ENCODE results near the gene ARL2BP.

The ARL2BP gene

DNA sequence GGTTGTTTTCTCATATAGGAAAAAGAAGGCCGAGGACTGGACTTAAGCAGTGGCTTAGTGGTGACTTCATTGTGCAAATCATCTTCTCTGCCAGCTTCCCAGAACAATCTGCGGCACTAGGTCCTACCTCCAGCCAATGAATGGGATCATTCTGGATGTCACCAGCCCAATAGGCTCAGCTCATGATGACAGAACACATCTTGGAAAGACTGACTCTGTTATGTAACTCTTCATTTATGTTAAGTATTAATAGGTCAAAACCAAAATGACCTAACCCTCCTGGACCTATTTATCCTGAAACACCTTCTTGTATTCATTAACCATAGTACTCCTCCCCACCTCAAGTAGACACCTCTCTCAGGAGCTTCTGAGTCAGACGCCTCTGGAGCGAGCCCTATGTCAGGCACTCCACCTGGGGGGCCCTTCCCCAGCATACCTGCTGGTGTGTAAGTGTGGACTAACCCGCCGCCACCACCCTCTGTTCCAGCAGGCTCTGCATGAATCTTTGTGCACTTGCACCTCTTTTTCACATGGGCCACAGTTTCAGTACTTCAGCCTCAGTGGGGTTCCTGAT, 7.2 kb downstream of the ARL2BP start:
- H3K27ac Mint-ChIP-seq, result no peak overlapping the region
- H3K36me3 Mint-ChIP-seq (ENCODE audit: low read depth), result peaks cover 64% of the 10 kb centered on the region
- H3K9me3 Mint-ChIP-seq, result no peaks in the 10 kb centered on the region
- peaks cover 3% of the 10 kb centered on the region for H3K4me1 Mint-ChIP-seq (ENCODE audit: low read depth)
- no peak overlapping the region for H3K4me3 Mint-ChIP-seq
- DNase-seq, result no peak
- H3K27me3 Mint-ChIP-seq, result no peaks in the 10 kb centered on the region

- Mint-ChIP-seq H3K27ac (no peak overlapping the region), H3K4me1 (ENCODE audit: low read depth) (peaks cover 1% of the 10 kb centered on the region), H3K36me3 (ENCODE audit: low read depth) (peaks cover 54% of the 10 kb centered on the region), H3K4me3 (no peak overlapping the region), H3K27me3 (no peaks in the 10 kb centered on the region), H3K9me3 (no peaks in the 10 kb centered on the region)
- no peak for DNase-seq
These were observed 8.4 kb downstream of the ARL2BP start for GRCh38 chr16:57253466-57253865.

DNA sequence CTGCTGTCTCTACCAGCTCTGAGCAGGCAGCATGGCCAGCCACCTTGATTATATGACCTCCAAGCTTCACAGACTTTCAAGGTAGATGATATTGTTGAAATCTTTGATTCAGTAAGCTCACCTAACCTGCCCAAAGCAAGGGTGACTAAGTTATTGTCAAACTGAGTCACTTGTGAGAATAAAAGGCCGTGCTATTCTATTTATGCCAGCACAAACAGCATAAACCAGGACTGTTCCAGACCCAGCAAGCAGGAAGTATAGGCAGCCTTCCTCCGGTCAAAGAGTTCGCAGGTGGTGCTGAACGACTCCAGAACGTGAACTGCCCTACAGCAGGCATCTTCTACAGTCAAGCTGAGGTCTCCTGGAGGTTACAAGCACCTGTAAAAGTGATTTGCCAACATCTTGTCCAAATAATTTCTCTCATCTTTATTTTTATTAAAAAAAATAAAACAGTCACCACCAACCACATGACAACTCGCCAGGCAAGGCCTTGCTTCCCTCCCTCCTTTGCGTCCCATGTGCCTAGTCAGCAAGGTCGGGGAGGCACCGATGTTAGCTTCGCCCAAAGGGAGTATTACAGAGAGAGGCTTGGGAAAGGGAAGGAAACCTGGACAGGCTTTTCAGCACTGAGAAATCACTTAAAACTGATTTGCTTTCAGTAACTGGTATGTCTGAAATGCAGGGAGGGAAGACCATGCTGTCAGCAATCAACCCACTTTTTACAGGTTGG, 10.8 kb downstream of the ARL2BP start:
- Mint-ChIP-seq H3K27ac (no peak overlapping the region), H3K9me3 (no peaks in the 10 kb centered on the region), H3K4me3 (no peak overlapping the region), H3K27me3 (no peaks in the 10 kb centered on the region), H3K4me1 (ENCODE audit: low read depth) (peaks cover 13% of the 10 kb centered on the region), H3K36me3 (ENCODE audit: low read depth) (peaks cover 33% of the 10 kb centered on the region)
- DNase-seq, result no peak

- peaks cover 25% of the 10 kb centered on the region for H3K36me3 Mint-ChIP-seq (ENCODE audit: low read depth)
- no peaks in the 10 kb centered on the region for H3K9me3 Mint-ChIP-seq
- no peaks in the 10 kb centered on the region for H3K27me3 Mint-ChIP-seq
- H3K27ac Mint-ChIP-seq, result no peak overlapping the region
- H3K4me3 Mint-ChIP-seq, result no peak overlapping the region
- peaks cover 13% of the 10 kb centered on the region for H3K4me1 Mint-ChIP-seq (ENCODE audit: low read depth)
- DNase-seq, result no peak
These were observed 11.7 kb downstream of the ARL2BP start for GRCh38 chr16:57256601-57257395.

DNA sequence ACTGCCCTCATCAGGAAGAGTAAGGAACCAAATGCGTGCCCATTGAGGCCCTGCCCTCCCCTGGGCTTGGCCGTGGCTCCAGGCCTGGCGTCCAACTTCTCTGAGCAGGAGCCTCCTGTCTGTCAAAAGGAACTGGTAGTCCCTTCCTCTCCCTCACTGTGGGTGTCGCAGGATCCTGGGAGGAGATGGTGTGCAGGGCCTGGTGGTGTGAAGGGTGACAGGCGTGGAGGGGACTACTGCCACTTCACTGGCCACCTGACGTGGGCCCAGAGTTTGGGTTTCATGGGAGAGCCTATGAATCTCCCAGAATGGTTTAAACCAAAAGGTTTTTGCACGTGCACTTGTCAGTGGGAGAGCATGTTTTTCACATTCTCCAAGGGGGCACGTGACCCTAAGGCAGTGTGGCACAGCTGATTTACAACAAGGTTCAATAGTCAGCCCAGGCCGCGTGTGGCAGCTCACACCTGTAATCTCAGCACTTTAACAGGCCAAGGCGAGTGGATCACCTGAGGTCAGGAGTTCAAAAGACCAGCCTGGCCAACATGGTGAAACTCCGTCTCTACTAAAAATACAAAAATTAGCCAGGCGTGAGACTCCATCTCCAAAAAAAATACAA, 12.5 kb downstream of the ARL2BP start:
- H3K9me3 Mint-ChIP-seq, result no peaks in the 10 kb centered on the region
- H3K27ac Mint-ChIP-seq, result no peak overlapping the region
- no peaks in the 10 kb centered on the region for H3K27me3 Mint-ChIP-seq
- DNase-seq, result no peak
- H3K36me3 Mint-ChIP-seq (ENCODE audit: low read depth), result peaks cover 18% of the 10 kb centered on the region
- no peak overlapping the region for H3K4me3 Mint-ChIP-seq
- peaks cover 13% of the 10 kb centered on the region for H3K4me1 Mint-ChIP-seq (ENCODE audit: low read depth)

DNA sequence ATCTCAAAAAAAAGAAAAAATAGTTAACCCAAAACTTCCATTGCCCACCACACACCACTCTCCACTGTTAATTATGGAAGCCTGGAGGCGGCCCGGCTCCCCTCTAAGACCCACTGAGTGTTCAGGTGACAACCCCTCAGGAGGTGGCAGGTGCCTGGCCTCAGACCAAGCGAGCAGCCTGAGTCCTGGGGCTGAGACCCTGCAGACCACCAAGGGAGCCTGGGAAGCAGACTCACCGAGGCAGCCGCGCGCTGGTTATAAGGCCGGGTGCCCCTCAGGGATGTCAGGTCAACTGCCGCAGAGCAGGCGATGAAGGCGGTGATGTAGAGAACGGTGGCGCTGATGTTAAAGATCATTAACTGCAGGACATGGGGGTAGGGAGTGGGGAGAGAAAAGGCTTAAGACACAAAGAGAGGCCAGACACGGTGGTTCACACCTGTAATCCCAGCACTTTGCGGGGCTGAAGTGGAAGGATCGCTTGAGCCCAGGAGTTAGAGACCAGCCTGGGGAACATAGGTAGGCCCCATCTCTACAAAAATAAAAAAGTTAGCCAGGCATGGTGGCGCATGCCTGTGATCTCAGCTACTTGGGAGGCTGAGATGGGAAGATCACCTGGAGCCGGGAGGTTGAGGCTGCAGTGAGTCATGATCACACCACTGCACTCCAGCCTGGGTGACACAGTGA, 13.3 kb downstream of the ARL2BP start:
- no peaks in the 10 kb centered on the region for H3K9me3 Mint-ChIP-seq
- DNase-seq, result no peak
- H3K27ac Mint-ChIP-seq, result no peak overlapping the region
- H3K36me3 Mint-ChIP-seq (ENCODE audit: low read depth), result peaks cover 11% of the 10 kb centered on the region
- H3K4me3 Mint-ChIP-seq, result no peak overlapping the region
- peaks cover 13% of the 10 kb centered on the region for H3K4me1 Mint-ChIP-seq (ENCODE audit: low read depth)
- H3K27me3 Mint-ChIP-seq, result no peaks in the 10 kb centered on the region

DNA sequence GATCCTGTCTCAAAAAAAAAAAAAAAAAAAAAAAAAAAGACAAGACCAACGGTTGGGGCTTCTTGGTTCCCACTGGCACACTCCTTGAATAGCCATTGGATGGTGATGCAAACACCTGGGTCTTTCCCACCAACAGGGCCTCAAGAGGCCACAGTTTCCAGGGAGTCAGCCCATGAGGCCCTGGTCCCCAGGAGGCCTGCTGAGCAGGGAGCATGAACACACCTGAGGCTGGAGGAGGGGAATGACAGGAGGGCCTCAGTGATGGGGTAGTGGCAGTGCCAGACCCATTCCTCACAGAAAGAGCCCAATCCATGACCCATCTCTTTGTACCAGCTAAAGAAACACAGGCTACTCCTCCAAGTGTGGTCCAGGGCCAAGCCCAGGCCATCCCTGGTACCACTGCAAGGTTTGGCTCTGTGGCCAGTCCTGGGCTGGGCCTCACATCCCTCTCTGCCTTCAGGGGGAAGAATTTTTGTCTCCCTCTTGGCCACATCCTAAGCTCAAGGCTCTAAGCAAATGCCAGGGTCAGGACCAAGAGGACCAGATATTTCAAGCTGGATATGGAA, 13.9 kb downstream of the ARL2BP start:
- peaks cover 13% of the 10 kb centered on the region for H3K4me1 Mint-ChIP-seq (ENCODE audit: low read depth)
- peaks cover 9% of the 10 kb centered on the region for H3K36me3 Mint-ChIP-seq (ENCODE audit: low read depth)
- no peaks in the 10 kb centered on the region for H3K27me3 Mint-ChIP-seq
- no peak overlapping the region for H3K4me3 Mint-ChIP-seq
- no peaks in the 10 kb centered on the region for H3K9me3 Mint-ChIP-seq
- H3K27ac Mint-ChIP-seq, result no peak overlapping the region
- DNase-seq, result peak; percentile 25

GRCh38 chr16:57260294-57260929, 15.4 kb downstream of the ARL2BP start:
- peaks cover 18% of the 10 kb centered on the region for H3K4me1 Mint-ChIP-seq (ENCODE audit: low read depth)
- H3K9me3 Mint-ChIP-seq, result no peaks in the 10 kb centered on the region
- peak overlapping the region; percentile 74 for H3K27ac Mint-ChIP-seq
- DNase-seq, result peak; percentile 49
- H3K36me3 Mint-ChIP-seq (ENCODE audit: low read depth), result peaks cover 2% of the 10 kb centered on the region
- H3K27me3 Mint-ChIP-seq, result no peaks in the 10 kb centered on the region
- H3K4me3 Mint-ChIP-seq, result peak overlapping the region; percentile 9

DNA sequence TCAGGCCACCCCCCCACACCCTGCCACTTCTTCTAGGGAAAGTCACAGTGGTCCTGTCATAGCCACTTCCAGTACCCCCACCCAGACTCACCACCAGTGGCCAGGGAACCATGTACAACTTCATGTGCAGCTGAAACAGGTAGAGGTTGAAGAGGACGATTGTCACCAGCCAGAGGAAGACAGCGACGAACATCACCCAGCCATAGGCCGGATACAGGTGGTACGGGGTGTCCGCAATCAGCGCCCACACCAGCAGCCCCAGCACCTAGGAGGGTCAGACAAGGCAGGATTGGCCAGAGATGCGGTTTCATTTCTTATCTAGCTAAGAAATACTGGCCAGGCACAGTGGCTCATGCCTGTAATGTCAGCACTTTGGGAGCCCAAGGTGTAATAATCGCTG, 16.7 kb downstream of the ARL2BP start:
- Mint-ChIP-seq H3K27ac (no peak overlapping the region), H3K36me3 (ENCODE audit: low read depth) (no peaks in the 10 kb centered on the region), H3K4me1 (ENCODE audit: low read depth) (peaks cover 30% of the 10 kb centered on the region), H3K4me3 (no peak overlapping the region), H3K9me3 (no peaks in the 10 kb centered on the region), H3K27me3 (no peaks in the 10 kb centered on the region)
- DNase-seq, result peak; percentile 24

GRCh38 chr16:57262841-57263540, 17.9 kb downstream of the ARL2BP start:
- H3K27me3 Mint-ChIP-seq, result no peaks in the 10 kb centered on the region
- H3K36me3 Mint-ChIP-seq (ENCODE audit: low read depth), result no peaks in the 10 kb centered on the region
- no peak overlapping the region for H3K4me3 Mint-ChIP-seq
- H3K4me1 Mint-ChIP-seq (ENCODE audit: low read depth), result peaks cover 40% of the 10 kb centered on the region
- no peaks in the 10 kb centered on the region for H3K9me3 Mint-ChIP-seq
- DNase-seq, result peak; percentile 25
- H3K27ac Mint-ChIP-seq, result peak overlapping the region; percentile 72

DNA sequence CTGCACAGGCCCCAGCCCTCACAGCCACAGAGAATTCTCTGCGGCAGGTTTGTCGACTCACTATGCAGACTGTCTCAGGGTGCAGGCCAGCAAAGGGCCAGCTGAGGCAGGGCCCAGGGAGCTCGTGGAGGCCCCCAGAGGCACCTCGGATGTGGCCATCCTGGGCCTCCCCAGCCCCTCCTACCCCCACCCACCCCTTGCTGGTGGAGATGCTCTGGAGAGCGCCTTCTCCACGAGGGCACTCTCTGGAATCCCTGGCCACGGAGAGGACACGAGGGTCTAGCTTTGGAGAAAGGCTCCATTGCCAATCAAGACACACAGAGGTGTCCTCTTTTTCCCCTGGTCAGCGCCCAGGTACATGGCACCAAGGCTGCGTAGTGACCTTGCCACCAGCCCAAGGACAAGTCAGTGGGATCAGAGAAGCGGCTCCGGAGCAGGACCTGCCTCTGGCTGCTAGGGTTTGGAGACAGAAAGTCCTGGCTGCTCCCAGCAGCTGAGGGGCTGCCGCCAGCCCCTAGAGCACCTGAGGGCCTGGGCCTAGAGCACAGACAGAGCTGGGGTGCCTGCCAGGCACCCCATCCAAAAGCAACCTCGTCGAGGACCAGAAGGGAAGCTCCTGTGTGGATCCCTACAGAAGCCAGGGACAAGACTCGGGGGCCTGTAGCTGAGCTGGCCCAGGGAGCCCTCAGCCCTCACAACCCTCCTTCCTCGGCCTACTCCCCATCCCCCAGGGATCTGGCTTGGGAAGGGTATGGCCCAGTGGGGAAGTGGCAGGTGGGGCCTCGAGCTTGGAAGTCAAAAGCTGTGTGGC, 18.7 kb downstream of the ARL2BP start:
- H3K4me3 Mint-ChIP-seq, result no peak overlapping the region
- peak; percentile 26 for DNase-seq
- H3K9me3 Mint-ChIP-seq, result no peaks in the 10 kb centered on the region
- H3K36me3 Mint-ChIP-seq (ENCODE audit: low read depth), result no peaks in the 10 kb centered on the region
- H3K27ac Mint-ChIP-seq, result no peak overlapping the region
- H3K4me1 Mint-ChIP-seq (ENCODE audit: low read depth), result peaks cover 48% of the 10 kb centered on the region
- H3K27me3 Mint-ChIP-seq, result no peaks in the 10 kb centered on the region

GRCh38 chr16:57264381-57264780, 19.3 kb downstream of the ARL2BP start:
- no peaks in the 10 kb centered on the region for H3K9me3 Mint-ChIP-seq
- peak; percentile 24 for DNase-seq
- no peaks in the 10 kb centered on the region for H3K36me3 Mint-ChIP-seq (ENCODE audit: low read depth)
- H3K27me3 Mint-ChIP-seq, result no peaks in the 10 kb centered on the region
- H3K27ac Mint-ChIP-seq, result no peak overlapping the region
- peaks cover 52% of the 10 kb centered on the region for H3K4me1 Mint-ChIP-seq (ENCODE audit: low read depth)
- no peak overlapping the region for H3K4me3 Mint-ChIP-seq
